Upper lobe of right lung (tissue), 1 donor: ENCODE data around the gene MAGIX. TPM values are rescaled to one million over a fixed set of nuclear protein-coding genes. Genes with fewer than 3 reads are reported as not detected.

Source experiments
- ATAC-seq: fragments of 200-7000 bp; cut with Tn5 transposase; one replicate; pipeline ENCODE4 v1.9.1; 2020; ENCODE audit warnings: mild to moderate bottlenecking, moderate library complexity
- DNase-seq: peaks from one replicate; pipeline ENCODE4 v3.0.0-alpha.2; 2020
- H3K27ac ChIP-seq: fragments of 200-600 bp; one replicate; pipeline ENCODE4 v1.8.0; 2022
- H3K27me3 ChIP-seq: fragments of 200-600 bp; one replicate; pipeline ENCODE4 v1.8.0; 2022; ENCODE audit warnings: mild to moderate bottlenecking
- H3K36me3 ChIP-seq: fragments of 200-600 bp; one replicate; pipeline ENCODE4 v1.8.0; 2022
- H3K4me1 ChIP-seq: fragments of 200-600 bp; one replicate; pipeline ENCODE4 v1.8.0; 2022
- H3K4me3 ChIP-seq: fragments of 200-600 bp; one replicate; pipeline ENCODE4 v1.8.0; 2022; ENCODE audit warnings: mild to moderate bottlenecking
- H3K9me3 ChIP-seq: fragments of 200-600 bp; one replicate; pipeline ENCODE4 v1.8.0; 2022
- CTCF ChIP-seq: fragments of 200-600 bp; IDR thresholded peaks from one replicate; pipeline ENCODE4 v1.8.0; 2022; ENCODE audit warnings: antibody characterized with exemption
- intact Hi-C: fragments of 100-400 bp; cut with DNase I; formaldehyde crosslinking; loops from one replicate; pipeline ENCODE4 v1.11.0; 2022
- total RNA-seq: library from RNA; stranded (reverse); fragmentation: NEBNext Ultra II Directional; extraction: Animal tissue kit (Norgen Biotek cat#: 25700); gene quantifications from one replicate; pipeline ENCODE4 v1.2.1, GENCODE V29; 2021
- donor health status: DM: no; HTN: yes; CAD: no; lungs with severe emphysema.

The MAGIX gene
- total RNA-seq, 1 donor from 2014 or later: 7.1 TPM

DNA sequence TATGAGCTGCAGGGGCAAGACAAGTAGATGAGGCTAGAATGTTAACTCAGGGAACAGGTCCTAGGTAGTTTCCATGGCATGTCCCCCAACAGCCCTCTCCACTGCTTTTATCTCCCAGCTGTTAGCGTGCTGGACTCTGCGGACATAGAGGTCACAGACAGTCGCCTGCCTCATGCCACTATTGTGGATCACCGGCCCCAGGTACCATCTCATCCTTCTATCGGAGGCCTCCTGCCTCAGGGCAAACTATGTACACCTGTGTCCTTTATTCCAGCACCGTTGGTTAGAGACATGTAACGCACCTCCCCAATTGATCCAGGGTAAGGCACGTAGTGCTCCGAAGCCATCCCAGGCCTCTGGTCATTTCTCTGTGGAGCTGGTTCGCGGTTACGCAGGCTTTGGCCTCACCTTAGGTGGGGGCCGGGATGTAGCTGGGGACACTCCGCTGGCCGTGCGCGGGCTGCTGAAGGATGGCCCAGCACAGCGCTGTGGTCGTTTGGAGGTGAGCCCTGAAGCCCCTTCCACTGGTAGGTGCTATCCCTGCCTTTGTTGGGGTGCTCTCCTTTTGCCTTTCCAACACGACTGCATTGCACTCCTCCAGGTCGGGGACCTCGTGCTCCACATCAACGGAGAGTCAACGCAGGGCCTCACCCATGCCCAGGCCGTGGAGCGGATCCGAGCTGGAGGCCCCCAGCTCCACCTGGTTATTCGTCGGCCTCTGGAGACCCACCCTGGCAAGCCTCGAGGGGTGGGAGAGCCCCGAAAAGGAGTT is 2.2 kb downstream of the MAGIX start:
- DNase-seq (no peak), ATAC-seq (no peak)
- H3K4me1 ChIP-seq: peaks cover 5% of the 10 kb centered on the region
- H3K9me3 ChIP-seq: no peaks in the 10 kb centered on the region
- no peaks in the 10 kb centered on the region for H3K36me3 ChIP-seq
- no peaks in the 10 kb centered on the region for H3K27me3 ChIP-seq
- no peak overlapping the region for H3K27ac ChIP-seq
- no peak overlapping the region for H3K4me3 ChIP-seq
- no peak for TF ChIP-seq CTCF
- intact Hi-C loops: no loop called here

GRCh38 chrX:49165901-49166881 is 3.6 kb downstream of the MAGIX start:
- Histone ChIP-seq H3K4me1 (peaks cover 5% of the 10 kb centered on the region), H3K4me3 (peak overlapping the region; percentile 40), H3K27me3 (no peaks in the 10 kb centered on the region), H3K27ac (peak overlapping the region; percentile 87), H3K36me3 (no peaks in the 10 kb centered on the region), H3K9me3 (no peaks in the 10 kb centered on the region)
- peak; percentile 59 for ATAC-seq
- intact Hi-C loops: no loop called here
- TF ChIP-seq CTCF: peak; percentile 24
- DNase-seq: peak; percentile 87

GRCh38 chrX:49166914-49167739 is 4.6 kb downstream of the MAGIX start:
- peaks cover 5% of the 10 kb centered on the region for H3K4me1 ChIP-seq
- H3K27me3 ChIP-seq: no peaks in the 10 kb centered on the region
- no peak for TF ChIP-seq CTCF
- intact Hi-C loops: no loop called here
- H3K36me3 ChIP-seq: no peaks in the 10 kb centered on the region
- H3K4me3 ChIP-seq: peak overlapping the region; percentile 40
- H3K27ac ChIP-seq: peak overlapping the region; percentile 87
- DNase-seq (peak; percentile 82), ATAC-seq (peak; percentile 38)
- no peaks in the 10 kb centered on the region for H3K9me3 ChIP-seq

DNA sequence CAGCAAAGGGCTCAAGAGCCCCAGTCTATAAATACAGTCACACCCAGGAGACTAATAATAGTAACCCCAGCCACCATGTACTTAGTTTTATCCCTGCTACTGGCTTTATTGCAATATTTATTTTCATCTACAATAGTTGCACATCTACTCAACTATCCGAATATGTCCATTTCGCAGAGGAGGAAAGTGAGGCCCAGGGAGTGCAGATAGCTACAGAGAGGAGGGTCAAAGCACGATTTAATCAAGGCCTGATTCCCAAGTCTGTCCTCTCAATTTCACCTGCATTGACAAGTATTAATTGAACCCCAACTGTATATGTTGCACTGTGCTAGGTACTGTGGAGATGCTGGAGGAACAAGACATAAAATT is 5.2 kb downstream of the MAGIX start:
- H3K27ac ChIP-seq: peak overlapping the region; percentile 87
- no peaks in the 10 kb centered on the region for H3K36me3 ChIP-seq
- H3K27me3 ChIP-seq: no peaks in the 10 kb centered on the region
- H3K4me3 ChIP-seq: peak overlapping the region; percentile 40
- intact Hi-C loops: no loop called here
- H3K4me1 ChIP-seq: peaks cover 5% of the 10 kb centered on the region
- H3K9me3 ChIP-seq: no peaks in the 10 kb centered on the region
- TF ChIP-seq CTCF: no peak
- ATAC-seq (no peak), DNase-seq (no peak)

GRCh38 chrX:49171752-49172279 is 9.3 kb downstream of the MAGIX start, which contains the start of gene PLP2:
Gene PLP2 (plus strand): TSS chrX:49171898. CDS start chrX:49172001, 103 bp downstream.
- no peaks in the 10 kb centered on the region for H3K27me3 ChIP-seq
- H3K27ac ChIP-seq: peak within 1 kb of the TSS; percentile 77
- peaks cover 5% of the 10 kb centered on the region for H3K4me1 ChIP-seq
- peak; percentile 55 for ATAC-seq
- peak within 1 kb of the TSS; percentile 63 for H3K4me3 ChIP-seq
- TF ChIP-seq CTCF: no peak
- peak; percentile 76 for DNase-seq
- no peaks in the 10 kb centered on the region for H3K36me3 ChIP-seq
- intact Hi-C loops: no loop called here
- no peaks in the 10 kb centered on the region for H3K9me3 ChIP-seq
